Prostate gland (tissue), 2 donors: ENCODE measurements around the gene BHLHE40.

Experiments
- CTCF ChIP-seq, 4 experiments: fragments of 200-600 bp in 2 of 4; fragments of 450-650 bp in 2 of 4; sonication (generic) in 2 of 4; IDR thresholded peaks; 1 replicate in 3 of 4; 2 replicates in 1 of 4; pipeline ENCODE4 v1.5.1; 2016 to 2019; ENCODE audit warnings: antibody characterized with exemption in 4 of 4, mild to moderate bottlenecking in 2 of 4, moderate library complexity in 2 of 4
- POLR2AphosphoS5 ChIP-seq: sonication (generic); formaldehyde crosslinking; IDR thresholded peaks from one replicate; pipeline ENCODE4 v1.6.1; 2017; ENCODE audit warnings: antibody characterized with exemption

GRCh38 chr3:4997946-4998345 lies 18.7 kb downstream of the BHLHE40 start:
- no peak for TF ChIP-seq POLR2AphosphoS5
- no peak for TF ChIP-seq CTCF (IDR thresholded peaks at IDR 0.05)
